DND-41 (cell line): Measurements from ENCODE around the gene VPS51.
A peak's percentile ranks its signal among the peaks of the same experiment; 100 is the strongest.

ENCODE experiments used
- ATAC-seq: fragments of 200-7000 bp; cut with Tn5 transposase; 3 replicates; pipeline ENCODE4 v1.9.1; 2021; ENCODE audit warnings: low read depth; ENCODE audit not compliant: insufficient read depth
- DNase-seq: peaks from one replicate; pipeline ENCODE4 v3.0.0-alpha.2; 2020
- H2AFZ ChIP-seq: 2 replicates; pipeline ENCODE4 v1.6.0; 2012; ENCODE audit warnings: low read depth, low read length
- H3K27ac ChIP-seq: 2 replicates; pipeline ENCODE4 v1.5.1; 2012; ENCODE audit warnings: low read length, inconsistent platforms
- H3K27me3 ChIP-seq: fragments of 200-600 bp; sonication (generic); 2 replicates; pipeline ENCODE4 v1.6.0; 2012; ENCODE audit warnings: low read length, mild to moderate bottlenecking, inconsistent platforms; ENCODE audit not compliant: insufficient read depth, poor library complexity
- H3K36me3 ChIP-seq: 2 replicates; pipeline ENCODE4 v1.5.1; 2012; ENCODE audit warnings: low read length, inconsistent platforms; ENCODE audit not compliant: insufficient read depth
- H3K4me1 ChIP-seq: 2 replicates; pipeline ENCODE4 v1.5.1; 2012; ENCODE audit warnings: mild to moderate bottlenecking, low read length; ENCODE audit not compliant: insufficient read depth
- H3K4me2 ChIP-seq: 2 replicates; pipeline ENCODE4 v1.6.0; 2012; ENCODE audit warnings: mild to moderate bottlenecking, moderate library complexity, low read length, inconsistent platforms; ENCODE audit not compliant: insufficient read depth
- H3K4me3 ChIP-seq, 2 experiments: fragments of 200-600 bp in 1 of 2; shearing (Covaris generic) in 1 of 2; 2 replicates each; pipeline ENCODE4 v1.5.1; 2012 to 2016; ENCODE audit warnings: inconsistent platforms in 2 of 2, low read length in 2 of 2, mild to moderate bottlenecking in 2 of 2, low read depth in 1 of 2, moderate library complexity in 1 of 2
- H3K79me2 ChIP-seq: 2 replicates; pipeline ENCODE4 v1.6.0; 2012; ENCODE audit warnings: low read length, inconsistent platforms; ENCODE audit not compliant: insufficient read depth
- H3K9ac ChIP-seq: 2 replicates; pipeline ENCODE4 v1.6.0; 2012; ENCODE audit warnings: low read depth, mild to moderate bottlenecking, inconsistent platforms, low read length, moderate library complexity
- H3K9me3 ChIP-seq: 2 replicates; pipeline ENCODE4 v1.5.1; 2012; ENCODE audit warnings: low read length, moderate library complexity, mild to moderate bottlenecking, inconsistent platforms; ENCODE audit not compliant: insufficient read depth, severe bottlenecking
- H4K20me1 ChIP-seq: 2 replicates; pipeline ENCODE4 v1.6.0; 2012; ENCODE audit warnings: low read length; ENCODE audit not compliant: insufficient read depth
- EZH2 ChIP-seq: IDR thresholded peaks from 3 replicates; pipeline ENCODE4 v1.6.1; 2012; ENCODE audit warnings: borderline replicate concordance, low read depth, mild to moderate bottlenecking, moderate library complexity, low read length, inconsistent platforms; ENCODE audit not compliant: severe bottlenecking
- TF ChIP-seq, protein P1 (sequence below): IDR thresholded peaks from 2 replicates; pipeline ENCODE4 v1.5.1; 2012; ENCODE audit warnings: borderline replicate concordance, low read length, moderate library complexity, mild to moderate bottlenecking; ENCODE audit not compliant: poor library complexity, severe bottlenecking; ENCODE audit errors: extremely low read depth

The VPS51 gene

DNA sequence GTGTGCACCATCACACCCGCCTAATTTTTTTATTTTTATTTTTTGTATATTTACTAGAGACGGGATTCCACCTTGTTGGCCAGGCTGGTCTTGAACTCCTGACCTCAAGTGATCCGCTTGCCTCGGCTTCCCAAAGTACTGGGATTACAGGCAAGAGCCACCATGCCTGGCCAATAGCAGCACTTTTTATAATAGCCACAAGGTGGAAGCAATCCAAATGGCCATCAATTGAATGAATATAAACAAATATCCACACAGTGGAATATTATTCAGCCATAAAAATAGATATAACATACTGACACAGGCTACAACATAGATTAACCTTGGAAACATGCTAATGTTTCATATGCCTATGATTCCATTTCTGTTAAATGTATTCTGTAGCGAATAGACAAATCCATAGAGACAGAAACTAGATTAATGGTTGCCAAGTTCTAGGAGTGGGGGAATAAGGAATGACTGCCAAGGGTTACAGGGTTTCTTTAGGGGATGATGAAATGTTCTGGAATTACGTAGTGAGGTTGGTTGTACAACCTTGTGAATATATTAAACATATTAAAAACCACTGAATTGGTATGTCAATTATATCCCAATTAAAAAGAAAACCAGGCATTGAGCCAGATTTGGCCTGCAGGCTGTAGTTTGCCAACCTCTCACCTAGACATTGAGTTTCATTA, 4.8 kb downstream of the VPS51 start:
- Histone ChIP-seq H3K4me1 (peaks cover 23% of the 10 kb centered on the region), H3K4me3 (no peak overlapping the region), H4K20me1 (peaks cover 15% of the 10 kb centered on the region; the same call in 1 of the 2 replicates), H3K9me3 (no peaks in the 10 kb centered on the region), H3K4me2 (no peak overlapping the region), H3K27ac (no peak overlapping the region), H3K36me3 (peaks cover 42% of the 10 kb centered on the region), H2AFZ (no peak overlapping the region), H3K9ac (no peak overlapping the region), H3K27me3 (no peaks in the 10 kb centered on the region), H3K79me2 (peaks cover 83% of the 10 kb centered on the region)
- DNase-seq (no peak), ATAC-seq (no peak)
- TF ChIP-seq EZH2, result no peak
- TF ChIP-seq, protein P1, sequence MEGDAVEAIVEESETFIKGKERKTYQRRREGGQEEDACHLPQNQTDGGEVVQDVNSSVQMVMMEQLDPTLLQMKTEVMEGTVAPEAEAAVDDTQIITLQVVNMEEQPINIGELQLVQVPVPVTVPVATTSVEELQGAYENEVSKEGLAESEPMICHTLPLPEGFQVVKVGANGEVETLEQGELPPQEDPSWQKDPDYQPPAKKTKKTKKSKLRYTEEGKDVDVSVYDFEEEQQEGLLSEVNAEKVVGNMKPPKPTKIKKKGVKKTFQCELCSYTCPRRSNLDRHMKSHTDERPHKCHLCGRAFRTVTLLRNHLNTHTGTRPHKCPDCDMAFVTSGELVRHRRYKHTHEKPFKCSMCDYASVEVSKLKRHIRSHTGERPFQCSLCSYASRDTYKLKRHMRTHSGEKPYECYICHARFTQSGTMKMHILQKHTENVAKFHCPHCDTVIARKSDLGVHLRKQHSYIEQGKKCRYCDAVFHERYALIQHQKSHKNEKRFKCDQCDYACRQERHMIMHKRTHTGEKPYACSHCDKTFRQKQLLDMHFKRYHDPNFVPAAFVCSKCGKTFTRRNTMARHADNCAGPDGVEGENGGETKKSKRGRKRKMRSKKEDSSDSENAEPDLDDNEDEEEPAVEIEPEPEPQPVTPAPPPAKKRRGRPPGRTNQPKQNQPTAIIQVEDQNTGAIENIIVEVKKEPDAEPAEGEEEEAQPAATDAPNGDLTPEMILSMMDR, result peak; percentile 3

DNA sequence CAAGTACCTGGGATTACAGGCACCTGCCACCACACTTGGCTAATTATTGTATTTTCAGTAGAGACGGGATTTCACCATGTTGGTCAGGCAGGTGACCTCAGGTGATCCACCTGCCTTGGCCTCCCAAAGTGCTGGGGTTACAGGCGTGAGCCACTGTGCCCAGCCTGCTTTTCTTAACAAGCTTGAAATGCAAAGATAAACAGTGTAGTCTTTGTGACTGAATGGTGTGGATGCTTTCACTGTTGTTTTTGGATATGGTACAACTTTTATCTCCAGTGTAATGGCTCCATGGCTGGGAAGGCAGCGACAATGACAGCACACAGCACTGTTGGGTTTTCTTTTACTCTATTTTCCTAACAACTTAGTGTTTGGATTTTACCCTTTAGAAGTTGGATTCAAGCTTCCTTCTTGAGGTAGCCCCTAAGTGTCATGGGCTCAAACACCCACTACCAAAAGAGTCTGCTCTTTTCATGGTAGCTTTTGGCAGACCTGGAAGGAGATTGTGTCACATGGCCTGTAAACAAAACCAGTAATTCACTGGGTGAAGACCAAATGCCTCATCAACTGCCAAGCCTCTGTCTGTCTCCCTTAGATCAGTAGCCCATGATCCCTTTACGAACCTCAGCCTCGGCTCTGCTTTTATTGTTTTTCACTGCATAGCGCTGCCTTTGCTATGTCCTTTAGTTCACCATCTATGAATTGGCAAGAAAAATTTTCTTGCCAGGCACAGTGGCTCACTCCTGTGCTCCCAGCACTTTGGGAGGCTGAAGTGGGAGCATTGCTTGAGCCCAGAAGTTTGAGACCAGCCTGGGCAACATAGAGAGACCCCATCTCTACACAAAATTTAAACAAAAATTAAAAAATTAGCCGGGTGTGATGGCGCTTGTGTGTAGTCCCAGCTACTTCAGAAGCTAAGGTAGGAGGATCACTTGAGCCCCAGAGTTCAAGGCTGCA, 6.4 kb downstream of the VPS51 start:
- Histone ChIP-seq H3K27me3 (no peaks in the 10 kb centered on the region), H3K4me3 (no peak overlapping the region), H3K4me1 (peaks cover 13% of the 10 kb centered on the region), H4K20me1 (peaks cover 15% of the 10 kb centered on the region; the same call in 1 of the 2 replicates), H3K4me2 (no peak overlapping the region), H3K9ac (no peak overlapping the region), H3K36me3 (peaks cover 57% of the 10 kb centered on the region), H2AFZ (no peak overlapping the region), H3K27ac (no peak overlapping the region), H3K9me3 (no peaks in the 10 kb centered on the region), H3K79me2 (peaks cover 78% of the 10 kb centered on the region)
- TF ChIP-seq EZH2, result no peak
- TF ChIP-seq, protein P1, result no peak
- no peak for ATAC-seq
- no peak for DNase-seq

DNA sequence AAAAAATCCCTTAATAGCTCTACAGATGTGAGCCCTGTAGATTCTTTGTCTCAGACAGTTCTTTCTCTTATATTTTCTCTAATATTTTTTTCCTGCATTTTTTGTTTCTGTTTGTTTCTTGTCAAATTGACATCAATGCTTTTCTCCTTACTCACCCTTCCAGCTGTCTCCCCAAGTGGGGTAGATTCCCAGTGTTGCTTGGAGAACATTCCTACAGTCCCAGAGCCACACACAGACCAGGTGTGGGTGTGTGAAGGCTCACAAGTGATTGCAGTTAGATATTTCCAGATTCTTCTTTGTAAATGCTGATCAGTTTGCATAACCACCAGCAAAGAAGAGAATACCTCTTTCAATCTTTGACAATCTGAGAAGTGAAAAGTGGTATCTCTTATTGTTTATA, 7.5 kb downstream of the VPS51 start:
- no peak for TF ChIP-seq EZH2
- TF ChIP-seq, protein P1, result no peak
- Histone ChIP-seq H3K27ac (no peak overlapping the region), H3K36me3 (peaks cover 61% of the 10 kb centered on the region), H3K4me3 (no peak overlapping the region), H3K9me3 (no peaks in the 10 kb centered on the region), H2AFZ (no peak overlapping the region), H4K20me1 (peaks cover 12% of the 10 kb centered on the region; the same call in 1 of the 2 replicates), H3K9ac (no peak overlapping the region), H3K4me1 (peaks cover 3% of the 10 kb centered on the region), H3K4me2 (no peak overlapping the region), H3K79me2 (peaks cover 67% of the 10 kb centered on the region), H3K27me3 (no peaks in the 10 kb centered on the region)
- ATAC-seq, result no peak
- DNase-seq, result no peak
